Tibial nerve (tissue), 4 donors: ENCODE data around the gene WDR43.
A peak's percentile ranks its signal among the peaks of the same experiment; 100 is the strongest.

ENCODE experiments used
- EP300 ChIP-seq, 2 donors: sonication (generic); formaldehyde crosslinking; IDR thresholded peaks; one replicate each; pipeline ENCODE4 v1.6.1; 2017; ENCODE audit warnings: antibody characterized with exemption in 2 of 2, mild to moderate bottlenecking in 1 of 2
- POLR2A ChIP-seq, 2 donors: fragments of 450-650 bp; IDR thresholded peaks; one replicate each; pipeline ENCODE4 v1.6.1; 2017; ENCODE audit warnings: antibody characterized with exemption in 2 of 2, mild to moderate bottlenecking in 2 of 2, moderate library complexity in 2 of 2
- TF ChIP-seq, protein P1 (sequence below), 5 experiments: fragments of 200-600 bp in 3 of 5; fragments of 450-650 bp in 2 of 5; sonication (generic) in 3 of 5; IDR thresholded peaks; one replicate each; pipeline ENCODE4 v1.5.1; 2016 to 2019; ENCODE audit warnings: antibody characterized with exemption in 5 of 5, mild to moderate bottlenecking in 3 of 5, moderate library complexity in 2 of 5

DNA sequence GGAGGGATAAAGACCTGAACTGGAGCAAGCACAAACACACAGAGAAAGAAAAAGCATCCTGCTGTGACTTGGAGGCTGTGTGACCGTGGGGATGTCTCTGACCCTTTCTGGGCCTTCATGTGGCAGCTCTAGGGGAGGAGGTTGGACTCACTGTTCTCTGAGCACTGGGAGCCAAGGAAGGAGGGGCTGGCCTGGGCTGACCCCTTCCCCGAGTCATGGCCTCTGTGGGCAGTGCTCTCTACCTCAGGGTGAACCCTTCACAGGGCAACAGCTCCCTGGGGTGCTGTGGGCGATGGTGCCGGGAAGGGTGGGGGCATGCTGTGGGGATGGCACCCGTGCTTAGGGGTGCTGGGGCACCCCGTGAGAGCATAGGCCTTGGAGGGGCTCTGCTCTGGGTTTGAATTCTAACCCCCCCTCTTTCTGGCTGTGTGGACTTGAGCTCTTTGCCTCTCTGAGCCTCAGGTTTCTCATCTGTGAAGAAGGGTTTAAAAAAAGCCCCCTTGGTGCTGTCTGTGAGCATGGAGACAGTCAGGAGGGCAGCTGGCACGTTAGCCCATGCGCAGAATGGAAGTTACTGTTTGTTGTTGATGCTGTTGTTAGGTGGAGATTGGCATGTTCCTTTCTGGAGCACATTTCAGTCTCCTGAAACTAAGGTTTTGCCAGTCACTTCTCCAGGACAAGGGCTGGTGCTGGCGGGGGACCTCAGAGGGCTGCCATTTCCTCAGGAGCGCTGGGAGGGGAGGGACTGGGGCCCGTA lies 87.3 kb downstream of the WDR43 start:
- TF ChIP-seq, protein P1, sequence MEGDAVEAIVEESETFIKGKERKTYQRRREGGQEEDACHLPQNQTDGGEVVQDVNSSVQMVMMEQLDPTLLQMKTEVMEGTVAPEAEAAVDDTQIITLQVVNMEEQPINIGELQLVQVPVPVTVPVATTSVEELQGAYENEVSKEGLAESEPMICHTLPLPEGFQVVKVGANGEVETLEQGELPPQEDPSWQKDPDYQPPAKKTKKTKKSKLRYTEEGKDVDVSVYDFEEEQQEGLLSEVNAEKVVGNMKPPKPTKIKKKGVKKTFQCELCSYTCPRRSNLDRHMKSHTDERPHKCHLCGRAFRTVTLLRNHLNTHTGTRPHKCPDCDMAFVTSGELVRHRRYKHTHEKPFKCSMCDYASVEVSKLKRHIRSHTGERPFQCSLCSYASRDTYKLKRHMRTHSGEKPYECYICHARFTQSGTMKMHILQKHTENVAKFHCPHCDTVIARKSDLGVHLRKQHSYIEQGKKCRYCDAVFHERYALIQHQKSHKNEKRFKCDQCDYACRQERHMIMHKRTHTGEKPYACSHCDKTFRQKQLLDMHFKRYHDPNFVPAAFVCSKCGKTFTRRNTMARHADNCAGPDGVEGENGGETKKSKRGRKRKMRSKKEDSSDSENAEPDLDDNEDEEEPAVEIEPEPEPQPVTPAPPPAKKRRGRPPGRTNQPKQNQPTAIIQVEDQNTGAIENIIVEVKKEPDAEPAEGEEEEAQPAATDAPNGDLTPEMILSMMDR (IDR thresholded peaks at IDR 0.05), result no peak
- TF ChIP-seq EP300 (IDR thresholded peaks at IDR 0.05) (peak in 1 of 2 donors; percentile 39), POLR2A (IDR thresholded peaks at IDR 0.05) (no peak)
